Measurements from ENCODE around the gene RAB3C.

GRCh38 chr5:58666598-58667581 is 84.0 kb downstream of the RAB3C start:
- TF ChIP-seq, protein P1, sequence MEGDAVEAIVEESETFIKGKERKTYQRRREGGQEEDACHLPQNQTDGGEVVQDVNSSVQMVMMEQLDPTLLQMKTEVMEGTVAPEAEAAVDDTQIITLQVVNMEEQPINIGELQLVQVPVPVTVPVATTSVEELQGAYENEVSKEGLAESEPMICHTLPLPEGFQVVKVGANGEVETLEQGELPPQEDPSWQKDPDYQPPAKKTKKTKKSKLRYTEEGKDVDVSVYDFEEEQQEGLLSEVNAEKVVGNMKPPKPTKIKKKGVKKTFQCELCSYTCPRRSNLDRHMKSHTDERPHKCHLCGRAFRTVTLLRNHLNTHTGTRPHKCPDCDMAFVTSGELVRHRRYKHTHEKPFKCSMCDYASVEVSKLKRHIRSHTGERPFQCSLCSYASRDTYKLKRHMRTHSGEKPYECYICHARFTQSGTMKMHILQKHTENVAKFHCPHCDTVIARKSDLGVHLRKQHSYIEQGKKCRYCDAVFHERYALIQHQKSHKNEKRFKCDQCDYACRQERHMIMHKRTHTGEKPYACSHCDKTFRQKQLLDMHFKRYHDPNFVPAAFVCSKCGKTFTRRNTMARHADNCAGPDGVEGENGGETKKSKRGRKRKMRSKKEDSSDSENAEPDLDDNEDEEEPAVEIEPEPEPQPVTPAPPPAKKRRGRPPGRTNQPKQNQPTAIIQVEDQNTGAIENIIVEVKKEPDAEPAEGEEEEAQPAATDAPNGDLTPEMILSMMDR (conservative IDR thresholded peaks at IDR 0.05; ENCODE audit: low read length) = no peak
- no peak for TF ChIP-seq EZH2phosphoT487 (IDR thresholded peaks at IDR 0.05; ENCODE audit: borderline replicate concordance)
